Progenitor cell of endocrine pancreas (in vitro differentiated cells): Measurements from ENCODE around the gene DDX10. TPM values are rescaled to one million over a fixed set of nuclear protein-coding genes. Genes with fewer than 3 reads are reported as not detected.

Source experiments
- DNase-seq: peaks from one replicate; pipeline ENCODE4 v3.0.0; 2021; ENCODE audit warnings: low spot score; ENCODE audit not compliant: unreplicated experiment
- H3K27ac Mint-ChIP-seq: 2 replicates; pipeline ENCODE4 v1.8.0; 2021; ENCODE audit warnings: mild to moderate bottlenecking, moderate library complexity, mixed read lengths
- H3K27me3 Mint-ChIP-seq: 2 replicates; pipeline ENCODE4 v1.8.0; 2021; ENCODE audit warnings: mixed read lengths
- H3K36me3 Mint-ChIP-seq: 2 replicates; pipeline ENCODE4 v1.8.0; 2022; ENCODE audit warnings: mixed read lengths; ENCODE audit not compliant: insufficient read depth
- H3K4me1 Mint-ChIP-seq: 2 replicates; pipeline ENCODE4 v1.8.0; 2021; ENCODE audit warnings: low read depth, mixed read lengths
- H3K4me3 Mint-ChIP-seq: 2 replicates; pipeline ENCODE4 v1.8.0; 2021; ENCODE audit warnings: low read depth, mild to moderate bottlenecking, moderate library complexity, mixed read lengths
- H3K9me3 Mint-ChIP-seq: 2 replicates; pipeline ENCODE4 v1.8.0; 2021; ENCODE audit warnings: low read depth, mixed read lengths
- CTCF ChIP-seq: fragments of 200-600 bp; sonication (generic); IDR thresholded peaks from one replicate; pipeline ENCODE4 v1.5.0; 2021; ENCODE audit warnings: antibody characterized with exemption, mild to moderate bottlenecking; ENCODE audit not compliant: unreplicated experiment
- total RNA-seq: library from RNA; stranded (reverse); gene quantifications from 2 replicates; pipeline ENCODE4 v1.2.1, GENCODE V29; 2021

DDX10 gene
- total RNA-seq, 1 donor from 2014 or later: 31.9 TPM

- H3K27me3 Mint-ChIP-seq: no peaks in the 10 kb centered on the region
- peaks cover 8% of the 10 kb centered on the region for H3K36me3 Mint-ChIP-seq
- peaks cover 8% of the 10 kb centered on the region for H3K4me1 Mint-ChIP-seq
- no peak overlapping the region for H3K27ac Mint-ChIP-seq
- H3K4me3 Mint-ChIP-seq: no peak overlapping the region
- DNase-seq: no peak
- peaks cover 15% of the 10 kb centered on the region for H3K9me3 Mint-ChIP-seq
- TF ChIP-seq CTCF: no peak
These were observed 121.6 kb downstream of the DDX10 start for GRCh38 chr11:108786281-108786990.

DNA sequence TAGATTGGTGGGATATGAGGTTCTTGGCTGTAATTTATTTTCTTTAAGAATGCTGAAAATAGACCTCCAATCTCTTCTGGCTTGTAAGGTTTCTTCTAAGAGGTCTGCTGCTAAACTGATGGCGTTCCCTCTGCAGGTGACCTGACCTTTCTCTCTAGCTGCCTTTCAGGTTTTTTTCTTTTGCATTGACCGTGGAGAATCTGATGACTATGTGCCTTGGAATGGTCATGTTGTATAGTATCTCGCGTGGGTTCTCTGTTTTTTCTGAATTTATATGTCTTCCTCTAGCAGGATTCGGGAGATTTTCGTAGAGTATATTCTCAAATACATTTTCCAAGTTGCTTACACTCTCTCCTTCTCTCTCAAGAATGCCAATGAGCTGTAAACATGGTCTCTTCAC is 122.2 kb downstream of the DDX10 start:
- Mint-ChIP-seq H3K36me3 (peaks cover 8% of the 10 kb centered on the region), H3K4me3 (no peak overlapping the region), H3K27me3 (no peaks in the 10 kb centered on the region), H3K9me3 (peaks cover 15% of the 10 kb centered on the region), H3K27ac (no peak overlapping the region), H3K4me1 (peaks cover 8% of the 10 kb centered on the region)
- no peak for DNase-seq
- TF ChIP-seq CTCF: no peak

GRCh38 chr11:108788565-108789199 is 123.8 kb downstream of the DDX10 start:
- Mint-ChIP-seq H3K9me3 (peaks cover 15% of the 10 kb centered on the region), H3K27me3 (no peaks in the 10 kb centered on the region), H3K27ac (no peak overlapping the region), H3K4me3 (no peak overlapping the region), H3K36me3 (peaks cover 8% of the 10 kb centered on the region), H3K4me1 (peaks cover 9% of the 10 kb centered on the region)
- TF ChIP-seq CTCF: peak; percentile 25
- no peak for DNase-seq

DNA sequence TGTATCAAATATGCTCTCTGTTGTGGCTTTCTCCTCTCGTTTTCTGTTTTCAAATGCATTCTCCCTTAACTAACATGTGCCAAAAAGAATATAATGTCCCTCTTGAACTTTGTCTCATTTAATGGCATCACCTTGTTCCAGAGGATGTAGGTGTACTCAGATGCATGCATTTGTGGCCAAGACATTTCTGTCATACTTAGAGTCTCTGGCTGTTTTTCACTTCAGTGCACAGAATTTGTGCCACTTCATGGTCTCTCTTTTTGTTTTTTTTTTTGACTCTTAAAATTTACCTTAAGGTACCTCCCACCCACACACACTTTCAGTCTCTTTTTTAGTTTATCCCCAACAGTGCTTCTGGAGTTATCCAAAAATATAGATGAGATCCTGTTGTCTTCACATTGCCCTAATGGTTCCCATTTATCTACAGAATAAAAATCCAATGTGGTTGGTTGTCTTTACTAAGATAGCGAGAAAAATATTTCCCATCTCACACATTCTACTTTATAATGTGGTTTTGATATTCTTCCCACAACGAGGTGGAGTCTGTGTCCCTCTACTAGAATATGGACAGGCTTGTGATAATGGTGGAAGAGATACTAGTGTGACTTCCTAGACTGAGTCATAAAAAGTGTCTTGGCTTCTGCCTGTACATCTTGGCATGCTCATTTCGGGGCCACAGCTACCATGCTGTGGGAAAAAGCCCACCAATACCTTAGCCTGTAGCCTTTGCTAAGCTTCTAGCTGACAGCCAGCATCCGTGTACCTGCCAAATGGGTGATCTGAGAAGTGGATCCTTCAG is 125.8 kb downstream of the DDX10 start:
- H3K36me3 Mint-ChIP-seq: peaks cover under 1% of the 10 kb centered on the region
- H3K27ac Mint-ChIP-seq: no peak overlapping the region
- no peak overlapping the region for H3K4me3 Mint-ChIP-seq
- no peaks in the 10 kb centered on the region for H3K27me3 Mint-ChIP-seq
- peaks cover 2% of the 10 kb centered on the region for H3K9me3 Mint-ChIP-seq
- TF ChIP-seq CTCF: no peak
- DNase-seq: no peak
- peaks cover 10% of the 10 kb centered on the region for H3K4me1 Mint-ChIP-seq

DNA sequence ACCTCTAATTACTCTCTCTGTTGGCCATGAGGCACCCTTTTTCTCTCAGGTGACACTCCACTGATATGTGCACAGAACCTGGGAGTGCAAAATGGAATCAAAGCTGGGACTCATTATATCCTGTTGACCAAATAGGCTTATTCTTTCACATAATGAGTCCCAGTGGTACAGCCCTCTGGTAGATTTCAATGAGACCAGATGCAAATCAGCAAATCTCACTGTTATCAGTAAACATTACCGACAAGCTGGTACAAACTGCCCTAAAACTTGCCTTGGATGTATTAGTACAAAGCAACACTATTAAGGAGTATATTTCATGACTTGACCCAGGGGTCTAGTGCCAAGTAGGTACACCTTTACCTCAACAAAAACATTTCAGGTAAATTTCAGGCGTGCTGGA is 128.3 kb downstream of the DDX10 start:
- Mint-ChIP-seq H3K9me3 (peaks cover 2% of the 10 kb centered on the region), H3K36me3 (no peaks in the 10 kb centered on the region), H3K27me3 (no peaks in the 10 kb centered on the region), H3K4me1 (peaks cover 5% of the 10 kb centered on the region), H3K4me3 (no peak overlapping the region), H3K27ac (no peak overlapping the region)
- TF ChIP-seq CTCF: no peak
- DNase-seq: no peak
